Measurements from ENCODE around the gene ACLY. TPM values are rescaled to one million over a fixed set of nuclear protein-coding genes. Genes with fewer than 3 reads are reported as not detected.

The ACLY gene
- total and polyA plus RNA-seq, 12 donors: 12.1 to 42.2 (median 25.2) TPM

GRCh38 chr17:41871789-41872188 is 47.0 kb downstream of the ACLY start:
- TF ChIP-seq, protein P1, sequence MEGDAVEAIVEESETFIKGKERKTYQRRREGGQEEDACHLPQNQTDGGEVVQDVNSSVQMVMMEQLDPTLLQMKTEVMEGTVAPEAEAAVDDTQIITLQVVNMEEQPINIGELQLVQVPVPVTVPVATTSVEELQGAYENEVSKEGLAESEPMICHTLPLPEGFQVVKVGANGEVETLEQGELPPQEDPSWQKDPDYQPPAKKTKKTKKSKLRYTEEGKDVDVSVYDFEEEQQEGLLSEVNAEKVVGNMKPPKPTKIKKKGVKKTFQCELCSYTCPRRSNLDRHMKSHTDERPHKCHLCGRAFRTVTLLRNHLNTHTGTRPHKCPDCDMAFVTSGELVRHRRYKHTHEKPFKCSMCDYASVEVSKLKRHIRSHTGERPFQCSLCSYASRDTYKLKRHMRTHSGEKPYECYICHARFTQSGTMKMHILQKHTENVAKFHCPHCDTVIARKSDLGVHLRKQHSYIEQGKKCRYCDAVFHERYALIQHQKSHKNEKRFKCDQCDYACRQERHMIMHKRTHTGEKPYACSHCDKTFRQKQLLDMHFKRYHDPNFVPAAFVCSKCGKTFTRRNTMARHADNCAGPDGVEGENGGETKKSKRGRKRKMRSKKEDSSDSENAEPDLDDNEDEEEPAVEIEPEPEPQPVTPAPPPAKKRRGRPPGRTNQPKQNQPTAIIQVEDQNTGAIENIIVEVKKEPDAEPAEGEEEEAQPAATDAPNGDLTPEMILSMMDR (IDR thresholded peaks at IDR 0.05): no peak
- no peaks in the 10 kb centered on the region for H3K4me1 ChIP-seq
- intact Hi-C loops (cut with DNase I): loop anchor here in 1 of 10 donors (5.0 kb wide), 1 partner anchor 51 kb away; no protein-coding TSS in a partner anchor
- no peak overlapping the region for H3K27ac ChIP-seq
- no peak for ATAC-seq
- H3K4me3 ChIP-seq: no peak overlapping the region
- WGBS, 2 donors: 91 to 95% methylated on average over 10 of the region's 10 CpGs
- H3K9me3 ChIP-seq: no peaks in the 10 kb centered on the region
- no peak for DNase-seq
- peaks cover 0 to 92% (median 25%) of the 10 kb centered on the region in 9 donors for H3K36me3 ChIP-seq
- H3K27me3 ChIP-seq: no peaks in the 10 kb centered on the region

DNA sequence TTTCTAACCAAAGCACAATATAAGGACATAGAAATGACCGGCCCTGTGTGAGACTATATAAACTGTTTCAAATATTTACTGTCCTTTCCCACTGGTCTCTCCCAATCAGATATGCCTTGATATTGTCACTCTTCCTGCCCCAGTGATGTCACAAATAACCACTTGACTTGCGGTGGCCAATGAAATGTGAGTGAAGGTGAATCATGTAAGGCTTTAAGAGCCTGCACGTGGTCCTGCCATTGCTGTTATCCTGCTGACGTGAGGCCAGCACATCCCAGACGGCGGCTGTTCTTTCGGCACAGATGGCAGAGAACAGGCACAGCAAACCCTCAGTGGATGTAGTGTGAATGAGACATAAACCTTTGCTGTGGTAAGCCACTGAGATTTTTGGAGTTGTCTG is 48.1 kb downstream of the ACLY start:
- no peaks in the 10 kb centered on the region for H3K27me3 ChIP-seq
- TF ChIP-seq, protein P1 (IDR thresholded peaks at IDR 0.05): no peak
- no peak for DNase-seq
- ATAC-seq: peak in 3 of 8 donors; percentile 25 to 41 (median 39)
- H3K4me3 ChIP-seq: no peak overlapping the region
- H3K4me1 ChIP-seq: peaks cover 0 to 5% (median 0%) of the 10 kb centered on the region in 9 donors
- H3K27ac ChIP-seq: no peak overlapping the region
- 70 to 74% methylated on average over 7 of the region's 7 CpGs for WGBS, 2 donors
- H3K9me3 ChIP-seq: no peaks in the 10 kb centered on the region
- H3K36me3 ChIP-seq: peaks cover 0 to 87% (median 25%) of the 10 kb centered on the region in 9 donors
- intact Hi-C loops (cut with DNase I): loop anchor here in 1 of 10 donors (5.0 kb wide), 1 partner anchor 52 kb away; no protein-coding TSS in a partner anchor

- DNase-seq: no peak
- H3K9me3 ChIP-seq: no peaks in the 10 kb centered on the region
- no peak overlapping the region for H3K27ac ChIP-seq
- H3K4me3 ChIP-seq: no peak overlapping the region
- intact Hi-C loops (cut with DNase I): loop anchor here in 1 of 10 donors (5.0 kb wide), 1 partner anchor 52 kb away; no protein-coding TSS in a partner anchor
- ATAC-seq: no peak
- peaks cover 0 to 7% (median under 1%) of the 10 kb centered on the region in 9 donors for H3K4me1 ChIP-seq
- TF ChIP-seq, protein P1 (IDR thresholded peaks at IDR 0.05): no peak
- no peaks in the 10 kb centered on the region for H3K27me3 ChIP-seq
- WGBS, 2 donors: 84 to 85% methylated on average over 2 of the region's 2 CpGs
- peaks cover 0 to 87% (median 25%) of the 10 kb centered on the region in 9 donors for H3K36me3 ChIP-seq
Observed at GRCh38 chr17:41870097-41870496, 48.7 kb downstream of the ACLY start.

DNA sequence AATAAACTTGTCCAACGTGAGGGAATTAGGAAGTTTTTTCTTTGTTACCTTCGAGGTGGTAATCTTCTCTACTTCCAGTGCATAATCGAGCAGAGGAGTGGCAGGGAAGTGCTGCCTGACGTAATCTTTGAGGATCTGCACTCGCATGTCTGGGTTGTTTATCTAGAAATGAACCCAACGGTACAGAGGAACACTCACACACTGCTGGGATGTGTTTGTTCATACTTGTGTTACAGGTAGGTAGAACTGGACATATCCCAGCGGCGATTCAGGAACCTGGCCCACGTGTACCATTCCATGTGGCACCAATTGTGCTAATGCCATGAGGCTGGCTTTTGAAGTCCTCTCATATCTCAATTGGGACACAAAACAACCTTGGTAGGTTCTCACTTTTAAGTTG is 49.3 kb downstream of the ACLY start:
- H3K9me3 ChIP-seq: no peaks in the 10 kb centered on the region
- H3K4me1 ChIP-seq: peaks cover 0 to 9% (median 3%) of the 10 kb centered on the region in 9 donors
- TF ChIP-seq, protein P1 (IDR thresholded peaks at IDR 0.05): no peak
- H3K27me3 ChIP-seq: no peaks in the 10 kb centered on the region
- no peak overlapping the region for H3K4me3 ChIP-seq
- ATAC-seq (no peak), DNase-seq (no peak)
- no peak overlapping the region for H3K27ac ChIP-seq
- intact Hi-C loops (cut with DNase I): no loop called here
- peaks cover 0 to 80% (median 25%) of the 10 kb centered on the region in 9 donors for H3K36me3 ChIP-seq
- WGBS, 2 donors: 78 to 80% methylated on average over 9 of the region's 9 CpGs

Measured in heart right ventricle (tissue), 16 donors.